Fibroblast of peridontal ligament (primary cell): ENCODE results near the gene CAV1.
"Not testable (repeated sequence)": the region's sequence is repeated elsewhere in the genome, so short reads cannot be mapped to it uniquely, and the experiment has no call there.

Experiments
- DNase-seq: peaks from one replicate; pipeline ENCODE4 v3.0.0-alpha.2; 2010; ENCODE audit errors: extremely low read depth

CAV1 gene, protein sequence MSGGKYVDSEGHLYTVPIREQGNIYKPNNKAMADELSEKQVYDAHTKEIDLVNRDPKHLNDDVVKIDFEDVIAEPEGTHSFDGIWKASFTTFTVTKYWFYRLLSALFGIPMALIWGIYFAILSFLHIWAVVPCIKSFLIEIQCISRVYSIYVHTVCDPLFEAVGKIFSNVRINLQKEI

GRCh38 chr7:116524609-116525297, at the start of gene CAV1:
TSS of gene CAV1 (plus strand) at chr7:116525036. CDS start at chr7:116525063, 27 bp downstream.
- DNase-seq, result peak; percentile 93

DNA sequence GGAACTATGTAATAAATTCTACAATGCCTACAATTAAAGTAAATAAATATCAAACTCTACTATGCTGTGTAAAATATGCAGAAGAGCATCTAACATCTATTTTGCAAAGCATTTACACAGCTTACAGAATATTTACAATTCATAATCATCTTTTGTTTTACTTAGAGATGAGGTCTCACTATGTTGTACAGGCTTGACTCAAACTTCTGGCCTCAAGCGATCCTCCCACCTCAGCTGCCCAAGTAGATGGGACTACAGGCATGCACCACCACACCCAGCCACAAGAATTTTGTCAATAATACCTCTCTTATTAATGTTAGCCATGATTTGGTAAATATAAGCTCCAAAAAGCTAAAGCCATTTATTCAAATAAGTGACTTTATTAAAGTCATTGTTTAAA, 47.2 kb upstream of the CAV1 start:
- no peak for DNase-seq

- no peak for DNase-seq
Measured at GRCh38 chr7:116478834-116479233, 46.0 kb upstream of the CAV1 start.

- DNase-seq, result no peak
Measured at GRCh38 chr7:116483271-116483942, 41.4 kb upstream of the CAV1 start.

- not testable (repeated sequence) for DNase-seq
Measured at GRCh38 chr7:116484389-116484788, 40.4 kb upstream of the CAV1 start.

- DNase-seq, result no peak
Measured at GRCh38 chr7:116487907-116488521, 36.8 kb upstream of the CAV1 start.

GRCh38 chr7:116490351-116490750, 34.5 kb upstream of the CAV1 start:
- DNase-seq, result no peak

DNA sequence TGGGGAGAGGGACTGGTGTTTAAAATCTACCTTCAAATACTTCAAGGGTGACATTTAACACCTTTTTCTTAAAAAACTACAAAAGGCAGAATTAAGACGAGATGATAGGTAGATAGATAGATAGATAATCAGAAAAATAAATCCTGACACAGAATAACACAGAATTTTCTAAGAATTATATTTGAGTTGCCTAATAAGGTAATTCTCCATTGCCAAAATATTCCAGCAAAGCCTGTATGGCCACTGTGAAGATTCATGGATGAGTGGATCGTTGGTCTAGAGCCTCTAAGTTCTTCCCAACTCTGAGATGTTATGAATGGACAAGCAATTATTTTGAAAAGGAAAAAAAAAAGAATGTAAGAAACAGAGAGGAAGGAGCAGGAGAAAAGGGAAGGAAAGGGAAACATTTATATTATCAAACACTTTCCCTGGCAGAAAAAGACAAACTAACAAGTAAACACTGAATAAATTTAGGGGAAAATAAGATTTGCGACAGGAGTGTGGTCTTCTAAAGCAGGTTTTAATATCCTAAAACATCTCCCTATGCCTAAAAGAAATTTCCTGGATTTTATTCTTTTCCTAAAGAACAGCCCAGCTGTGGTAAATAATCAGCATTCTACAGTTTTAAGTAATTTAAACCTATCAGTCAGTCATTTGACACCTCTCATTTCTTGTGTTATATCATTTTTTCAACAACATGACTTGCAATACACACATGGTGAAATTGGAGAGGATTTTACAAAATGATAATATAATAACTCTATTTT, 32.8 kb upstream of the CAV1 start:
- no peak for DNase-seq

DNA sequence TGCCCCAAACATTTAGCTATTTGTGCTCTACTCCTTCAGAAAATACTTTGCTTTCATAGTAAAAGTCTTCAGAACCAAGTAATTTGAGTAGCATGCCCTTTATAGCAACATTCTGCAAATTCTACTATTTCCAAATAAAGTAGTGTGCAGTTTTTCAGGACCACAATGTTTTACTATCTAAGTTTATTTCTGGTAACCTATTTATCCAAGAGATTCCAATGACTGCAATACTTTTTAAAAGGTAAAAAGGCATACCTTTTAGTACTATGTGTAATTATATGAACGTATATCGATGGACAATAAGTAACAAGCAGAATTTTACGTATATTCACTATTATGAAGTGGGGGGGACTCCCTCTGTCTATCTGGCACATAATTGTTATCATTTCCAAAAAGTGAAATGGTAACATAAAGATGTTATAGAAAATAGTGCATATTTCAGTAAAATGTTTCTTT, 32.2 kb upstream of the CAV1 start:
- DNase-seq, result peak; percentile 64

DNA sequence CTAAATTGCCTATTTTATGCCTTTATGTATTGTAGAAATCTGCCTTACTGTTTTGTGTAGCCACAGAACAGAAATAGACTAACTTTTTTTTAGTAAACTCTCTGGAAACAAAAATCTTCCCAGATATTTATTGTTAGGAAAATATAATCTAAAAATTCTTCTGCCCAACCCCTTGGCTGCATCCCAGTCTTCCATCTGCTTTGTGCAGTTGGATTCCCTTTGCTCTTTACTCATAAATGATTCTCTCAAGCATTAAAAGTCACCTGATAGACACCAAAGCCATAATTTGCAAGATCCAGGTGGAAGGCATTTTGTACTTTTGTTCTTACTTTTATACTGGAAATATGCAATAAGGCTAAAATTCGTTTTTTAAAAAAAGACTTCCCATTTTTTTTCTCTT, 31.4 kb upstream of the CAV1 start:
- DNase-seq, result no peak

- DNase-seq, result no peak
Measured at GRCh38 chr7:116494472-116494871, 30.4 kb upstream of the CAV1 start.

- no peak for DNase-seq
Measured at GRCh38 chr7:116495736-116496135, 29.1 kb upstream of the CAV1 start.

DNA sequence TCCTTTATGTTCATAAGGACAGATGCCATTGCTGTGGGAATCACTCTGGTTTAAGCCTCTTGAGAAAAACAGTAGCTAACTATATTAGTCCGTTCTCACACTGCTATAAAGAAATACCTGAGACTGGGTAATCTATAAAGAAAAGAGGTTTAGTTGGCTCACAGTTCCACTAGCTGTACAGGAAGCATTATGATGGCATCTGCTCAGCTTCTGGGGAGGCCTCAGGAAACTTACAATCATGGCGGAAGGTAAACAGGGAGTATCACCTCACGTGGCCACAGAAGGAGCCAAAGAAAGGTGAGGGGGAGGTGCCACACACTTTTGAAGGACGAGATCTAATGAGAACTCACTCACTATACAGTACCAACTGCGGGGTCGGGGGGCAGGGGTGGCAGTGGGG, 28.2 kb upstream of the CAV1 start:
- DNase-seq, result no peak

DNA sequence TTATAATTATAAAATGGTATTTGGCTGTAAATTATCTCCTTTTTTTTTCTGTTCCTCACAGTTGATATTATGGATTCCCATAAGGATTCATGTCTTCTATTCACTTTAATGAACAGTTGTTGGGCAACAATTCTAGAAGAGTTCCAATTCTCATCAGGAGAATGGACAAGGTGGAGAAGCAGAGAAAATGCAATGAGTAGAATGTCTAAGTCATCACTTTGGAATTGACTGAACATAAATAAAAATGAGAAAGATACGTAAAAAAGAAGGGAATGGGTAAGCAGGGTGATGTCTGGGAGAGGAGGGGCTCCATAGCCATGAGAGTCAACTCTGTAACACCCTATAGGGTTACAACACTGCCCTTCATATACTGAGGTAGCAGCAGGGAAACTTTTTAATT, 27.1 kb upstream of the CAV1 start:
- no peak for DNase-seq

DNA sequence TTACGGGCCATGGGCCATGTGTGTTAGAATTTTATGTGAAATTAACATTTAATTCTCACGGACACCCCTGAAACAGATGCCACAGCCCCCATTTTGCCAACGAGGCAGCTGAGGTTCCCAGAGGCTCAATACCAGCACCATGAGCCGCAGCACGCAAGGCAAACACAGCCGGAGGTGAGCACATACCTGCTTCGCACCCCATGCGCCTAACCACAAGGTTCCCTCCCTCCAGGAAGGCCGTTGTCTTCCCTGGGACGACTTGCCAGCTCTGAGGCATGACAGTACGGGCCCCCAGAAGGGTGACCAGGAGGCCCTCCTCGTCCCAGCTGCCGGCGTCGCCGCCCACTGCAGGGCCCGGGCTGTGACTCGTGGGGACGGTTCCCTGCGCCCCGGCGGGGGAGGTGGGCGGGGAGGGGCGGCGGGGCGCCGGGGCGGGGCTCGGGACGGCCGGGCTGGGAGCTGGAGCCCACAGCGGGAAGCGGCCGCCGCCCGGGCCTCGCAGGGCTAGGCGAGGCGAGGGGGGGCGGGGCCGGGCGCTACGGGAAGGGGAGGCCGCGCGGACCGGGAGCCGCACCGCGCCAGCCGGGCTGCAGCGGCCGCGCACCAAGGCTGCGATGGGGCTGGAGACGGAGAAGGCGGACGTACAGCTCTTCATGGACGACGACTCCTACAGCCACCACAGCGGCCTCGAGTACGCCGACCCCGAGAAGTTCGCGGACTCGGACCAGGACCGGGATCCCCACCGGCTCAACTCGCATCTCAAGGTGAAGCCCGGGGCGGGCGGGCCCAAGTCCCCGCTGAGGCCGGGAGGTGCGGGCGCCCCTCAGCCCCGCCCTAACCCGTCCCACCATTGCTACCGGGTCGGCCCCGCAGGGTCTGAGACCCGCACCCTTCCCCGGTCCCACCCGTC, 25.4 kb upstream of the CAV1 start, which contains the start of gene CAV2:
CAV2 (plus strand) TSS at position 571 of the 910 bp plus-strand sequence; CDS start at position 615, 44 bp downstream.
- DNase-seq, result no peak

GRCh38 chr7:116500078-116500853, 24.6 kb upstream of the CAV1 start:
- peak; percentile 57 for DNase-seq

DNA sequence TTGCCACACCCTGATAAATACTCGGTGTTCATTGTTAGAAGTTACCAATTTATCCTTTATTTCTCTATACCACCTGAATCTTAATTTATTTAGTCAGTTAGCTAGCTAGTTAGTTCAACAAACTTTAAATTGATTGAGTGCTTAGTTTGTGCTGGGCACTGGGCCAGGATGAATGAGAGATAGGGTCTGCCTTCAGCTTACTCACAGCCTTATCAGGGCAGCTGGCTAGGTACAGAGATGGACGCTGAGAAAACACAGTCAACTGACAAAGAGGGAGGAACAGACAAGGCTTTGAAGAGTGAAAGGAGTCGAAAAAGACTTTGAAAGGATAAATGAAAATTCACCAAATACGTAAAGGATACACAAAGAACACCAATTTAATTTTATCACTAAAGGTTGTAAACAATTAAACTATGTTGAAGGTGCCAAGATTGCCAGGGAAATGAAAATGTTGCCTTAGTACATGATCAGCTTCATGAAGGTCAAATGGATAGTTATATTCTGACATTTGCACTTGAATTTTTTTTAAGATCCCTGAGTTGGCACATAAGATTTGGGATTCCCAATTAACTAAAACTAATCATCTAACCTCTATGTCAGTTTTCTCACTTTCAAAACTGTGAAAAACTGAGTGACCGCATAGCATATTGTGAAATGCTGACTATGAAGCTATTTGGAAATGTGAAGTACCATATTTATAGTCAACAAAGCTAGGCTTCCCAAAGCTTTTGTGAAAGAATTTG, 23.2 kb upstream of the CAV1 start:
- no peak for DNase-seq

GRCh38 chr7:116502201-116503096, 22.4 kb upstream of the CAV1 start:
- no peak for DNase-seq
